ENCODE results near the gene CFAP92.
"Not testable (repeated sequence)": the region's sequence is repeated elsewhere in the genome, so short reads cannot be mapped to it uniquely, and the experiment has no call there.

Gene CFAP92

DNA sequence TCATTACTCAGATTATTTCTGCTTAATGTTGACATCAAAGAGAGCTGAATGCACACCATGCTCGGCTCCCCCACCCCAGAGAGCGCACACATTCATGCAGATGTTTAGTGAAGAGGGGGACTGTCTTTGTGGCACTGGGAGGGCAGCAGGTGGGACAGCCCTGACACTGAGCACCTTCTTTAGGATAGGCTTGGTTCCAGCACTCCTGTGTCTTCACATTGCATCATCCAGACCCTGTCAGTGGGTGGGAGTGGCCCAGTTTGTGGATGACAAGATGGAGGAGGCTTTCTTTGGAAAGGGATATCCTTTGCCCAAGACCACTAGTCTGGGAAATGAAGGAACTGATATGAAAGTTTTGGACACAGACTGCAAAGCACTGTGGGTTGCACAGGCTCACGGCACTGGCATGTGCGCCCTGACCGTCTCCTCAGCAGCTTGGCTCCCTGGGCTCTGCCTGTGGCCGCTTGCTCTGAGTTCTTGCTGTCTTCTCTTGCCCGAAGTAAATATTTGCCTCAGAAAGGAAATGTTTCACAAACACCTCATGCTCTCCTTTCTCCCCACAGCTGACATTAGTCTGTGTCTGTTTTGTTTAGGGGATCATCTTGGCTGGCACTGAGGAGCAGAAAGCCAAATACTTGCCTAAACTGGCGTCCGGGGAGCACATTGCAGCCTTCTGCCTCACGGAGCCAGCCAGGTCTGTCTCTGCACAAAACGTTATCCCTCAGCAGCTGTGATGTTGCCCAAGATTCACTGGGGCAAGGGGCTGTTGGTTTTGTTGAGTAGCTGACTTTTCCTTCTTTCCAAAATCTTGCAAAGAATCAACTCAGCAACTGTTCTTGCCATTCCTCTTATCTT lies 97.8 kb downstream of the CFAP92 start:
- Mint-ChIP-seq H3K4me3 (no peak overlapping the region), H3K27ac (peak overlapping the region; percentile 48), H3K9me3 (no peaks in the 10 kb centered on the region), H3K36me3 (peaks cover 100% of the 10 kb centered on the region), H3K4me1 (no peaks in the 10 kb centered on the region)
- no peak for ATAC-seq
- no peak for DNase-seq (ENCODE audit: low spot score in 2 of 2)

DNA sequence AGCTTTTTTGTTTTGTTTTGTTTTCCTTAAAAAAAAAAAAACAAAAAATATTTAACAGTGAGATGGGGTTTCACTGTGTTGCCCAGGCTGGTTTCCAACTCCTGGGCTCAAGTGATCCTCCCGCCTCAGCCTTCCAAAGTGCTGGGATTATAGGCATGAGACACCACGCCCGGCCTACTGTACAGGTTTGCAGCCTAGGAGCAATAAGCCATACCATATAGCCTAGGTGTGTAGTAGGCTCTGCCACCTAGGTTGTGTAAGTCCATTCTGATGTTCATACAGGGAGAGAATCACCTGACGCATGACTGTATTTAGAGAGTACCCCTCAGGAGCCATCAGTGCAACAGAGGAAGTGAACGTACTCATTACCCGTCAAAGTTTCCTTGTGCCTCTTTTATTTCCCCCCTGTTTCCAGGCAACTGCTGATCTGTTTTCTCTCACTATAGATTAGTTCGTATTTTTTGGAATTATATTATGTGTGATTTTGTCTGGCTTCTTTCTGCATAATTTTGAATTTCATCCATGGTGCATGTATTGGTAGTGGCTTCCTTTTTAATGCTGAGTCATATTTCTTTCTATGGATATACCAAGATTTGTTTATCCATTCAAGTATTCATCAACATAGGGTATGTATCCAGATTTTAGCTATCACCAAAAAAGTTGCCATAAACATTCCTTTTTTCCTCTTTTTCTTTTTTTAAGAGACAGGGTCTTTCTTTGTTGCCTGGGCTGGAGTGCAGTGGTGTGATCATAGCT lies 104.6 kb downstream of the CFAP92 start:
- H3K36me3 Mint-ChIP-seq: peaks cover 87% of the 10 kb centered on the region

DNA sequence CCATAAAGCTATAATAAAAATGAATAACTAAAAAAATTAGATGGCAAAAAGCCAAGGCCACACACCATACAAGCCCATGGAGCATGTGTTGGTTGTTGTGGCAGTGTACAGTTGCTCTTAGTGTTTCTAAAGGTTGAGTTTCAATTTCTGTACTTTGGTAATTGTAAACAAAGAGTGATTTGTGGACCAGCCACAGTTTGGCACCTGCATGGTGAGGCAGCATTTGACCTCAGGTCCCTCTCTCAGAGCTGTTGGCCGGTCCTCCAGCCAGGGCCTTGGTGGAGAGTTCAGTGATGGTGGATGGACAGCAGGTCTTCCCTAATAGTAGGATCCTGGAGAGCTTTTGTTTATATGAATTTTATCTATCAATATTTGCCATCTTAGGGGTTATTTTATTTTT lies 108.9 kb downstream of the CFAP92 start:
- peaks cover 82% of the 10 kb centered on the region for H3K36me3 Mint-ChIP-seq
- ATAC-seq: no peak
- no peak overlapping the region for H3K4me3 Mint-ChIP-seq
- H3K9me3 Mint-ChIP-seq: no peaks in the 10 kb centered on the region
- peak overlapping the region; percentile 43 for H3K27ac Mint-ChIP-seq
- peaks cover 33% of the 10 kb centered on the region for H3K4me1 Mint-ChIP-seq
- no peak for DNase-seq (ENCODE audit: low spot score in 2 of 2)

More for the DNA sequence above, 104.6 kb downstream of the CFAP92 start:
- no peak overlapping the region for H3K4me3 Mint-ChIP-seq
- no peak for DNase-seq (ENCODE audit: low spot score in 2 of 2)
- peaks cover under 1% of the 10 kb centered on the region for H3K4me1 Mint-ChIP-seq
- no peak overlapping the region for H3K27ac Mint-ChIP-seq
- no peaks in the 10 kb centered on the region for H3K9me3 Mint-ChIP-seq
- ATAC-seq: no peak

DNA sequence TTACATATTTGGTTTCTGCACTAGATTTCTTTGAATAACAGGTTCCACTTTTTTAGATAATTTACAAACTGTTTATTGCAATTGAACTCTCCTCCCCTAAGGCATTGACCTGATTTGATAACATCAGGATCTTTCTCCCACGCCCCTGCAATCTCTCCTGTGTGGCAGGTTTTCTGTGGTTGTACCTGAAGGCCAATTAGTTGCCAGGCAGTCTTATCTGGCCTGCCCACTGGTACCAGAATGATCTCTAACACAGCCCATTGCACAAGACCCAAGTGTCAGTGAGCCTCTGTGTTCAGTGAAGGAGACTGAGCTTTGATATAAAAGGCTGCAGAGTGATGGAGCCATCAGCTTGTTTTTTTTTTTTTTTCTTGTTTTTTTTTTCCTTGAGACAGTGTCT lies 111.2 kb downstream of the CFAP92 start:
- ATAC-seq (no peak), DNase-seq (ENCODE audit: low spot score in 2 of 2) (no peak)
- Mint-ChIP-seq H3K27ac (peak overlapping the region; percentile 71), H3K4me1 (peaks cover 48% of the 10 kb centered on the region), H3K4me3 (no peak overlapping the region), H3K9me3 (no peaks in the 10 kb centered on the region), H3K36me3 (peaks cover 78% of the 10 kb centered on the region)

DNA sequence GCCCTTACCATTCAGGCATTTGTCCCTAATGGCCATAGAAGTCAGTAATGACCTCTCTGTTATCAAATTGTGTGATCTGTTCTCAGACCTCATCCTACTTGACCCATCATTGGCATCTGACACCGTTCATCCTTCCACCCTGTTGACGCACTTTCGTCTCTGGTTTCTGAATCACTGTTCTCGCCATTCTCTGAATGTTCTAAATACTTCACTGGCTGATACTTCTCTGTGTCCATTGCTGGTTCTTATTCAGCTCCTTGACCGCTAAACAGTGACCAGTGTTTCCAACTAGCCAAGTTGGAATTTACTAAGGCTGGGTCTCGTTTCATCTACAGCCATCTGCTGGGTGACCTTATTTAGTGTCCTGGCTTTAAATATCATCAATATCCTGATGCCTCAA lies 112.3 kb downstream of the CFAP92 start:
- no peak for ATAC-seq
- peaks cover 66% of the 10 kb centered on the region for H3K36me3 Mint-ChIP-seq
- peak overlapping the region; percentile 82 for H3K4me3 Mint-ChIP-seq
- no peak for DNase-seq (ENCODE audit: low spot score in 2 of 2)
- H3K27ac Mint-ChIP-seq: no peak overlapping the region
- peaks cover 51% of the 10 kb centered on the region for H3K4me1 Mint-ChIP-seq
- no peaks in the 10 kb centered on the region for H3K9me3 Mint-ChIP-seq

DNA sequence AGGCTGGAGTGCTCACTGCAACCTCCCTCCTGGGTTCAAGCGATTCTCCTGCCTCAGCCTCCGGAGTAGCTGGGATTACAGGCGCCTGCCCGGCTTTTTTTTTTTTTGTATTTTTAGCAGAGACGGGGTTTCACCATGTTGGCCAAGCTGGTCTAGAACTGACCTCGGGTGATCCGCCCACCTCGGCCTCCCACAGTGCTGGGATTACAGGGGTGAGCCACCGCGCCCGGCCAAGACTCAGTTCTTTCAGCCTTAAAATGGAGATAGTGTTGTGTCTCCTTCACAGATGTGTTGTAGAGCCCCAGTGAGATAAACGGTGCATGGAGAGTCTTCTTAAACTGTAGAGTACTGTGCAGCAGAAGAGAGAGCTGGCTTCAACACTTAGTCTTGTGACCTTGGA lies 113.4 kb downstream of the CFAP92 start:
- Mint-ChIP-seq H3K4me3 (peak overlapping the region; percentile 82), H3K36me3 (peaks cover 56% of the 10 kb centered on the region), H3K4me1 (peaks cover 51% of the 10 kb centered on the region), H3K27ac (peak overlapping the region; percentile 96)
- H3K9me3 Mint-ChIP-seq; ATAC-seq; DNase-seq (ENCODE audit: low spot score in 2 of 2): not testable (repeated sequence)

DNA sequence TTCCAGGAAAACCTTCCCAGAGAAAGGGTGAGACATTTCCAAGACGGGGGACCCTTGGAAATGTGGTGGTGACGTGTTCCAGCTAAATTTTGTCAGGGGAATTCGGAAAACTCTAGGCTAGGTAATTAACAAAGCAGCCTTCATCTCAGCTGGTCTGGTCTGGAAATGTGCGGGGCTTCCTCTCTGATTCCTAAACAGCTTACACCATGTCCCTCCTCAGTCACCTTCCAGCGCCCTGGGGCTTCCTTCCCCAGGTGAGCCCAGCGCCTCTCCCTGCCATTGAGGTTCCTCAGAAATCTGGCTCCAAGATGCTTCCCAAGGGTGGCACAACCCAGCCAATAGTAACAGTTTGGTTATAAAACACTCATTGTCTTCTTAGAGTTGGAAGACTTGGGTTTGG lies 113.9 kb downstream of the CFAP92 start:
- no peak for ATAC-seq
- H3K36me3 Mint-ChIP-seq: peaks cover 51% of the 10 kb centered on the region
- H3K9me3 Mint-ChIP-seq: no peaks in the 10 kb centered on the region
- peaks cover 51% of the 10 kb centered on the region for H3K4me1 Mint-ChIP-seq
- H3K4me3 Mint-ChIP-seq: peak overlapping the region; percentile 82
- DNase-seq (ENCODE audit: low spot score in 2 of 2): peak in 1 of 2 donors; percentile 55
- peak overlapping the region; percentile 96 for H3K27ac Mint-ChIP-seq

DNA sequence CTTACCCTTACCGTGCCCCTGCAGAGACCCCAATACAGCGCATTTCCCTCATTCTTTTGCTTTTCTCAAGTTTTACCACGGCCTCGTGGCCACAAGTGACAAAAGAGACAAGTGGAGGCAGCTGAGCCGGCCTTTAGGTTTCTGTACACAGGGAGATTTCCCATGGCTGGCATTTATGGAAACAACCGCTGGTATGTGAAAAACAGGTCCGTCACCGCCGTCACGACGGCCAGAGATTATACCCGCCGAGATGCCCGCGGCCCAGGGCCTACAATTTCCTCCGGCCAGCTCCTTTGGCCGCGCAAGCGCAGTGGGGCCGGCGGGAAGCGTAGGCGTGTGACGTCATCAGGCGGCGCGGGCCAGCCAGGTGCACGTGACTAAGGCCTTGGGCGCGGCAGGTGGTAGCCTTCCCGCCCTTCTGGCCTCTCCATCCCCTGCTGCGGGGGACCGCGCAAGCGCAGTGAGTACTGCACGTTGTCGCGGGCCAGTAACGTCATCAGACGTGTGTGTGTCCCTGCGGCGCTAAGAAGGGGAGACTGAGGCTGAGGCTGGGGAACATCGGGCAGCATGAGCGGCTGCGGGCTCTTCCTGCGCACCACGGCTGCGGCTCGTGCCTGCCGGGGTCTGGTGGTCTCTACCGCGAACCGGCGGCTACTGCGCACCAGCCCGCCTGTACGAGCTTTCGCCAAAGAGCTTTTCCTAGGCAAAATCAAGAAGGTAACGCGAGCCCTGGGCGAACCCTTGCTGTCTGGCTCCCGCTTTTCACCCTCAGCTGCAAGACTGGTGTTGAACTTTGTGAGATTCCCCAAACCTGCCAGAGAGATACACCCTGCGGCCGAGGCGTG lies 114.5 kb downstream of the CFAP92 start, which contains the start of gene ACAD9:
TSS of gene ACAD9 (plus strand) at position 496 of the 845 bp plus-strand sequence. CDS start at position 568, 72 bp downstream.
- DNase-seq (ENCODE audit: low spot score in 2 of 2) (peak; percentile 100), ATAC-seq (peak; percentile 96)
- Mint-ChIP-seq H3K9me3 (no peaks in the 10 kb centered on the region), H3K36me3 (peaks cover 45% of the 10 kb centered on the region), H3K27ac (peak within 1 kb of the TSS; percentile 96), H3K4me1 (peaks cover 51% of the 10 kb centered on the region), H3K4me3 (peak within 1 kb of the TSS; percentile 82)

DNA sequence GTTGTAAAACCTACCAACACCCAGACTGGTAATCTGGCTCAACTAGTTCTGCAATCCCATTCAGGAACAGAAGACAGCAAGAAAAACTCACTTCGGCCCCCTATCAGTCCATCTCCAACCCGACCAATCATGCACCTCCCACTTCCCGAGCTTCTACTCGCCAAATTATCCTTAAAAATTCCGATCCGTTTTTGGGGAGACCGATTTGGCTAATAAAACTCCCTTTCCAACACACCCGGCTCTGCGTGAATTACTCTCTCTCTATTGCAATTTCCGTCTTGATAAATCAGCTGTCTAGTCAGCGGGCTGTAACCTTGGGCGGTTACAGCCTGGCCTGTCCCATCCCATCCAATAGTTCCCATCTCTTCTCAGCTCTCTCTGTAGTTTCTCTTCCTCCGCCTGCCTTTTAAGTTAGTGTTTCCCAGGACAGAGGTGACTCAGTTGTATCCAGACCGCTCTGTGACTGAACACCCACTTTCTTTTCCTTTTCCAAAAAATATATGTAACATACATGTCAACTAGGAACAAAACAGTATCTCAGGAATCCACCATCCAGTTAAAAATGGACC lies 115.2 kb downstream of the CFAP92 start:
- H3K4me3 Mint-ChIP-seq: peak overlapping the region; percentile 82
- H3K4me1 Mint-ChIP-seq: peaks cover 44% of the 10 kb centered on the region
- DNase-seq (ENCODE audit: low spot score in 2 of 2): peak in 1 of 2 donors; percentile 13
- no peaks in the 10 kb centered on the region for H3K9me3 Mint-ChIP-seq
- H3K27ac Mint-ChIP-seq: peak overlapping the region; percentile 96
- H3K36me3 Mint-ChIP-seq: peaks cover 38% of the 10 kb centered on the region
- peak; percentile 47 for ATAC-seq

DNA sequence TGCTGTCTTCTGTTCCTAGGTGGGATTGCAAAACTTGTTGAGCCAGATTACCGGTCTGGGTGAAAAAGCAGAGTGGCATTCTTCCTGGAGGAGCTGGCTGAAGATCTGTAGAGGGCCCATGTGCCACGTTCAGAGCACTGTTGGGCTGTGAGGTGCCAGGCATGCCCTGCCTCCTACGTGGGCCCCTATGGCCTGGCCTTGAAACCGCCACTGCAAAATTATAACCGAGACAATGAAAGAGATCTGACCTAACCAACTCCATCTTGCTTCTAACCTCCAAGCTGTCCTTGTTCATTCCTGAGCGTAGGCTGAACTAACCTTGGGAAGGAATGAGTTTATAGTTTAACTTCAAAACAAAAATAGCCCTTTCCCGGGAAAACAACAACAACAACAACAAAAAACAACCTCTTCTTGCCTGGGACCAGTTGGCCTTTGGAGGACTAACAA lies 115.8 kb downstream of the CFAP92 start:
- H3K36me3 Mint-ChIP-seq: peaks cover 32% of the 10 kb centered on the region
- no peak for ATAC-seq
- no peak for DNase-seq (ENCODE audit: low spot score in 2 of 2)
- H3K27ac Mint-ChIP-seq: peak overlapping the region; percentile 96
- H3K4me3 Mint-ChIP-seq: peak overlapping the region; percentile 82
- H3K9me3 Mint-ChIP-seq: no peaks in the 10 kb centered on the region
- H3K4me1 Mint-ChIP-seq: peaks cover 42% of the 10 kb centered on the region

DNA sequence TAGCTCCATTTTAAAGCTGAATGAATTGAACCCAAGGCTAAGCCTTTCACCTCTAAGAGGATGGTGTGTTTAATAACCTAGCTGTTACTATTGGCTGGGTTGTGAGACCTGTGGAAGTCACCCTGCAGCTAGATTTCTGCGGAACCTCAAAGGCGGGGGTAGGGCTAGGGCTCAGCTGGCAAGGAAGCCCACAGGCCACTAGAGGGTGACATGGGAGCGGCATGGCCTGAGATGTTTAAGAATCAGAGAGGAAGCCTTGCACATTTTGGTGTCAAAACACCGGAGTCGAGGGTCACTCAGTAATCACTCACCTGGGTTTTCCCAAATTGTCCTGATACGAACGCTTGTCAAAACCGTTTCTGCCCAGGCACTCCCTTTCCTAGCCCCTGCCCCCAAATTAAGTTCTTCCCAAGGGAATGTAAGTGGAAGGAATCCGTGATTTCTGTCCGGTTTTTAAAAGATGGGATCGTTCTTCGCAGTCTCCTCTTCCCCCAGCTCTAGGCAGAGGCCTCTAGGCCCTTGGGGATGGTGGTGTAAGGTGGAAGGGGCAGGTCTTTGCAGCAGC lies 118.2 kb downstream of the CFAP92 start:
- Mint-ChIP-seq H3K4me3 (no peak overlapping the region), H3K36me3 (peaks cover 20% of the 10 kb centered on the region), H3K4me1 (peaks cover 22% of the 10 kb centered on the region), H3K27ac (no peak overlapping the region), H3K9me3 (no peaks in the 10 kb centered on the region)
- peak; percentile 56 for ATAC-seq
- DNase-seq (ENCODE audit: low spot score in 2 of 2): peak in 1 of 2 donors; percentile 63

DNA sequence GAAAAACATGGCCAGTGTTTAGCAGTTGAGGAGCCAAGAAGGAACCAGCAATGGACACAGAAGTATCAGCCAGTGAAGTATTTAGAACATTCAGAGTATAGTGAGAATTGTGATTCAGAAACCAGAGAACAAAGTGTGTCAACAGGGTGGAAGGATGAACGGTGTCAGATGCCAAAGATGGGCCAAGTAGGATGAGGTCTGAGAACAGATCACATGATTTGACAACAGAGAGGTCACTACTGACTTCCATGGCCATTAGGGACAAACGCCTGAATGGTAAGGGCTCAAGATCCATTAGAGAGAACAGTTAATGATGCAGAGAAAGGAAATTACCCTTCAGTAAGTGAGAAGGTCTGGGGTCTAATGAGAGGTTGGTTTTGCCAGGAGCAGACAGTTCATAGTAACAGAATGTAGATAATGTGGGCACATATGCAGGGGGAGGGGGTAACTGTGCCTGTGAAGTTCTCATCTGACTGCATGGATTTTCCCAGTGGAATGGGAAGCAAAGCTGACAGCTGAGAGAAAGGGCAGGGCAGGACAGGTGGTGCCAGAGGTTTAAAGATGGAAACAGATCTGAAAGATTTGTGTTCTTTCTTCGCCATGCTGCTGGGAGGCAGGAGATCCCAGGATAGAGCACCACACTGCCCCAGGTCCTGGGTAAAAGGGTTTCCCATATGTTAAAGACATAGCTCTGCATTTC lies 119.2 kb downstream of the CFAP92 start:
- Mint-ChIP-seq H3K9me3 (no peaks in the 10 kb centered on the region), H3K4me1 (peaks cover 17% of the 10 kb centered on the region), H3K36me3 (peaks cover 12% of the 10 kb centered on the region), H3K27ac (no peak overlapping the region), H3K4me3 (no peak overlapping the region)
- no peak for ATAC-seq
- no peak for DNase-seq (ENCODE audit: low spot score in 2 of 2)

DNA sequence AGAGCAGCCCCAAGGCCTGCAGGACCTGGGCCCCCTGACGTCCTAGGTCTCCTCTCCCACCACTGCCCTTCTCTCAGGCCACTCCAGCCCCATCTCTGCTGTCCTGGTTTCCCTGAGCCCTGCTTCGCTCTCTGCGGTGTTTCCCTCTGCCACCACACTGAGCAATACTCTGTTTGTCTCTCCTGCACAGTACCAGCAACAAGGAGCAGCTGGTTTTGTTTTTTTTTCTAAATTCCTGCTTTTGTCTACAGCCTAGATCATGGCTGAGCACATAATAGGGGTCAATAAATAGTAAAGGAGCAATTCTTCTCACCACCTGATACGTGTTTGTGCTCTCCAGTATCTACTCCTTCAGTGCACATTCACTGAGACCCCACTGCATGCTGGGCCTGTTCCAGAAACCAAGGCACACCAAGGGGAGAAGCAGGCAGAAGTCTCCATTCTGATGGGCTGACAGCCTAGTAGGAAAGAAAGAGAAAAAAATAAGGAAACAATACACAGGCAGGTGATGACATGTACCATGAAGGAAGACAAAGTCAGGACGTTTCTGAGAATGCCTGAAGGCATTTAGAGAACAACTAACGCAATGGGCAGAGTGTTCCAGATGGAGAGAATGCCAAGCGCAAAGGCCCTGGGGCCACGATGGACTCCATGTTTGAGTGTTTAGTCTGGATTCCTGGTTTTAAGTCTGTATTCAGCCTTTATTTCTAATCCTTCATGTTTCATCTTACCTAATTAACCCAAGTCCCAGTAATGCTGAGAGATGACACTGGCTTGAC lies 120.4 kb downstream of the CFAP92 start:
- no peaks in the 10 kb centered on the region for H3K9me3 Mint-ChIP-seq
- ATAC-seq (no peak), DNase-seq (ENCODE audit: low spot score in 2 of 2) (no peak)
- peaks cover 10% of the 10 kb centered on the region for H3K4me1 Mint-ChIP-seq
- no peak overlapping the region for H3K27ac Mint-ChIP-seq
- H3K4me3 Mint-ChIP-seq: no peak overlapping the region
- H3K36me3 Mint-ChIP-seq: peaks cover under 1% of the 10 kb centered on the region

Measured in stimulated activated effector memory CD8-positive, alpha-beta T cell treated with anti-CD3 and anti-CD28 coated beads, Interleukin-12 subunit alpha, Interleukin-12 subunit beta, amount 100 ng/mL, for 72 hours (primary cell).